Measurements from ENCODE around the gene NEK1.

DNA sequence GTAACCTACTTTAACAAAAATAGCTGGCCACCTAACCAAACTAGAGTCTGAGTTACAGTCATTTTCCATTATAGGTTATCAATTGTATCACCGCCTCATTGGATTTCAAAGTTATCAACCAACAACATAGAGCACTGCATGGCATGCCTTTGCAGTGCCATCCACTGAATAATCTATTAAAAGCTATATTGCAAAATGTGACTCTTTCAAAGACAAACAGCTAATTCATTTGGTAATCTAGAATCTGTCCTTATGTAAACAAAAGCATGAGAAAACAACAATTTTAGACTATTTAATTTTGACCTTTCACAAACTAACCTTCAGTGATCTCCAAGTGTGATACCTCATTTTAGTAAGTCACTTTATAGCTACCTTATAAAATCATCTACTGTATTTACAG, 197.5 kb downstream of the NEK1 start:
- TF ChIP-seq POLR2AphosphoS5 (IDR thresholded peaks at IDR 0.05) (no peak), POLR2A (IDR thresholded peaks at IDR 0.05; ENCODE audit: low read depth) (no peak)
